Heart left ventricle (tissue), 16 donors: ENCODE results near the gene PDF. TPM values are rescaled to one million over a fixed set of nuclear protein-coding genes. Genes with fewer than 3 reads are reported as not detected.
A peak's percentile ranks its signal among the peaks of the same experiment; 100 is the strongest.

Experiments
- ATAC-seq, 4 donors: fragments of 200-7000 bp; cut with Tn5 transposase; one replicate each; pipeline ENCODE4 v1.9.1; 2020 to 2022; ENCODE audit warnings: moderate library complexity in 4 of 4, mild to moderate bottlenecking in 3 of 4, moderate number of reproducible peaks in 1 of 4
- DNase-seq, 5 donors: peaks; one replicate each; pipeline ENCODE4 v3.0.0-alpha.2; 2020
- H3K27ac ChIP-seq, 12 donors: fragments of 200-600 bp; sonication (generic) in 4 of 12; one replicate each; pipeline versions ENCODE4 v1.5.0 to v1.8.0; 2016 to 2022; ENCODE audit warnings: mild to moderate bottlenecking in 2 of 12
- H3K27me3 ChIP-seq, 9 donors: fragments of 200-600 bp; sonication (generic) in 2 of 9; one replicate each; pipeline versions ENCODE4 v1.5.1 to v1.8.0; 2016 to 2022; ENCODE audit warnings: mild to moderate bottlenecking in 3 of 9
- H3K36me3 ChIP-seq, 9 donors: fragments of 200-600 bp; sonication (generic) in 2 of 9; one replicate each; pipeline versions ENCODE4 v1.5.0 to v1.8.0; 2018 to 2022; ENCODE audit warnings: mild to moderate bottlenecking in 2 of 9
- H3K4me1 ChIP-seq, 12 donors: fragments of 200-600 bp; sonication (generic) in 4 of 12; one replicate each; pipeline versions ENCODE4 v1.5.0 to v1.8.0; 2016 to 2022; ENCODE audit warnings: mild to moderate bottlenecking in 3 of 12
- H3K4me3 ChIP-seq, 12 donors: fragments of 200-600 bp; sonication (generic) in 4 of 12; one replicate each; pipeline versions ENCODE4 v1.5.0 to v1.8.0; 2017 to 2022; ENCODE audit warnings: mild to moderate bottlenecking in 9 of 12, moderate library complexity in 4 of 12
- H3K9me3 ChIP-seq, 12 donors: fragments of 200-600 bp; sonication (generic) in 4 of 12; one replicate each; pipeline versions ENCODE4 v1.5.0 to v1.8.0; 2016 to 2022; ENCODE audit warnings: mild to moderate bottlenecking in 1 of 12
- CTCF ChIP-seq, 12 donors: fragments of 200-600 bp; sonication (generic) in 4 of 12; IDR thresholded peaks; one replicate each; pipeline versions ENCODE4 v1.5.0 to v1.8.0; 2018 to 2022; ENCODE audit warnings: antibody characterized with exemption in 12 of 12, mild to moderate bottlenecking in 5 of 12
- POLR2A ChIP-seq, 2 donors: fragments of 450-650 bp; IDR thresholded peaks; one replicate each; pipeline ENCODE4 v1.6.1; 2017; ENCODE audit warnings: antibody characterized with exemption in 2 of 2, mild to moderate bottlenecking in 2 of 2, moderate library complexity in 2 of 2
- WGBS, 4 donors: extraction: QIAGEN DNeasy Blood & Tissue Kit in 2 of 4; methylation state at CpG; one replicate each; pipeline versions ENCODE4 v1.1.5 to v1.1.7; 2013 to 2018; 5-methylcytosine and 5-hydroxymethylcytosine counted together
- intact Hi-C, 10 donors: fragments of 100-400 bp; cut with DNase I; formaldehyde crosslinking; loops; one replicate each; pipeline versions ENCODE4 v1.11.1 to v1.14.2; 2022
- polyA plus RNA-seq, 2 donors: library from polyadenylated mRNA; stranded (reverse); fragments of 200-250 nt; gene quantifications; one replicate each; pipeline ENCODE4 v1.2.3, GENCODE V29; 2013
- total RNA-seq, 9 donors: library from RNA; depleted of rRNA in 2 of 9; stranded (reverse); fragments of >200 nt in 2 of 9; fragmentation: NEBNext Ultra II Directional in 3 of 9; extraction: Animal tissue kit (Norgen Biotek cat#: 25700) in 3 of 9; gene quantifications; one replicate each; pipeline versions ENCODE4 v1.1.0 to v1.2.4, GENCODE V29; 2016 to 2023
- donor health status: ischemic (EF 13 %, LVEDD 7.1; RV severe dilation, severe dysfunction).
- donor health status: healthy with polysubstance abuse.
- donor health status: DM: no; HTN: yes; CAD: no.
- donor health status: DM: no; HTN: no; CAD: no.
- donor health status: ischemic (EF 25% LVEDD 6.9; RV normal size, moderate dysfunction).
- donor health status: ischemic (EF 25% LVEDD 5.7; RV mildly dilated, moderate dysfunction).
- donor health status: healthy.
- donor health status: DM: yes; HTN: yes; CAD: no.
- donor health status: ischemic (EF 35%, LVEDD 5.7; RV mildly dilated, moderate dysfunction).
- donor health status: nonischemic (EF 11% LVEDD 7.7; RV severe dilation, severe dysfunction).
- donor health status: DM: yes; HTN: yes; CAD: no.
- donor health status: PGD.
- donor health status: ischemic (EF 29% LVEDD 5.4; RV normal size, mild dysfunction).
- donor health status: nonischemic (EF 23%, LVEDD 6.1; RV moderate dilation, normal function).

Gene PDF
- total and polyA plus RNA-seq, 11 donors: 1.4 to 13.8 (median 6.0) TPM

GRCh38 chr16:69324585-69325253 lies 5.7 kb downstream of the PDF start:
- H3K4me1 ChIP-seq: peaks cover 3 to 51% (median 26%) of the 10 kb centered on the region in 12 donors
- H3K4me3 ChIP-seq: no peak overlapping the region
- TF ChIP-seq CTCF (IDR thresholded peaks at IDR 0.05) (no peak), POLR2A (IDR thresholded peaks at IDR 0.05) (no peak)
- DNase-seq: no peak
- no peaks in the 10 kb centered on the region for H3K27me3 ChIP-seq
- no peaks in the 10 kb centered on the region for H3K9me3 ChIP-seq
- ATAC-seq: no peak
- WGBS, 4 donors: 77 to 81% (median 79%) methylated on average over 10 of the region's 10 CpGs
- H3K36me3 ChIP-seq: peaks cover 5 to 90% (median 80%) of the 10 kb centered on the region in 9 donors
- H3K27ac ChIP-seq: no peak overlapping the region
- intact Hi-C loops: no loop called here

- 76 to 83% (median 77%) methylated on average over 8 of the region's 8 CpGs for WGBS, 4 donors
- ATAC-seq: peak in 3 of 4 donors; percentile 57 to 66 (median 63)
- Histone ChIP-seq H3K9me3 (no peaks in the 10 kb centered on the region), H3K4me1 (peaks cover 3 to 44% (median 20%) of the 10 kb centered on the region in 12 donors), H3K4me3 (no peak overlapping the region), H3K27ac (no peak overlapping the region), H3K27me3 (no peaks in the 10 kb centered on the region), H3K36me3 (peaks cover 5 to 97% (median 87%) of the 10 kb centered on the region in 9 donors)
- intact Hi-C loops: no loop called here
- TF ChIP-seq CTCF (IDR thresholded peaks at IDR 0.05): no peak
- no peak for TF ChIP-seq POLR2A (IDR thresholded peaks at IDR 0.05)
- DNase-seq: peak; percentile 52 to 83 (median 73)
Observed at GRCh38 chr16:69324013-69324531, 6.3 kb downstream of the PDF start.

GRCh38 chr16:69323415-69323814 lies 7.0 kb downstream of the PDF start:
- H3K4me3 ChIP-seq: no peak overlapping the region
- no peak for ATAC-seq
- no peak overlapping the region for H3K27ac ChIP-seq
- peaks cover 0 to 38% (median 13%) of the 10 kb centered on the region in 12 donors for H3K4me1 ChIP-seq
- H3K27me3 ChIP-seq: no peaks in the 10 kb centered on the region
- intact Hi-C loops: no loop called here
- 90 to 98% (median 94%) methylated on average over 13 to 14 of the region's 14 CpGs for WGBS, 4 donors
- no peak for DNase-seq
- no peaks in the 10 kb centered on the region for H3K9me3 ChIP-seq
- TF ChIP-seq CTCF (IDR thresholded peaks at IDR 0.05) (no peak), POLR2A (IDR thresholded peaks at IDR 0.05) (no peak)
- peaks cover 5 to 98% (median 89%) of the 10 kb centered on the region in 9 donors for H3K36me3 ChIP-seq

GRCh38 chr16:69322343-69322742 lies 8.0 kb downstream of the PDF start:
- 92 to 99% (median 92%) methylated on average over 7 of the region's 7 CpGs for WGBS, 4 donors
- ATAC-seq (no peak), DNase-seq (peak in 1 of 5 donors; percentile 8)
- H3K4me3 ChIP-seq: no peak overlapping the region
- H3K36me3 ChIP-seq: peaks cover 5 to 98% (median 89%) of the 10 kb centered on the region in 9 donors
- H3K4me1 ChIP-seq: peaks cover 0 to 27% (median 10%) of the 10 kb centered on the region in 12 donors
- intact Hi-C loops: no loop called here
- H3K9me3 ChIP-seq: no peaks in the 10 kb centered on the region
- no peak overlapping the region for H3K27ac ChIP-seq
- TF ChIP-seq POLR2A (IDR thresholded peaks at IDR 0.05) (no peak), CTCF (IDR thresholded peaks at IDR 0.05) (no peak)
- H3K27me3 ChIP-seq: no peaks in the 10 kb centered on the region
